DND-41 (cell line): ENCODE data around the gene TMBIM6.

Experiments used
- CTCF ChIP-seq: IDR thresholded peaks from 2 replicates; pipeline ENCODE4 v1.5.1; 2012; ENCODE audit warnings: borderline replicate concordance, low read length, moderate library complexity, mild to moderate bottlenecking; ENCODE audit not compliant: poor library complexity, severe bottlenecking; ENCODE audit errors: extremely low read depth
- EZH2 ChIP-seq: IDR thresholded peaks from 3 replicates; pipeline ENCODE4 v1.6.1; 2012; ENCODE audit warnings: borderline replicate concordance, low read depth, mild to moderate bottlenecking, moderate library complexity, low read length, inconsistent platforms; ENCODE audit not compliant: severe bottlenecking

GRCh38 chr12:49777341-49777740 lies 36.0 kb downstream of the TMBIM6 start:
- TF ChIP-seq EZH2 = no peak
- no peak for TF ChIP-seq CTCF
